OCI-LY1 (cell line): ENCODE results near the gene PSD2.

Experiments used
- H2AFZ ChIP-seq: fragments of 200-600 bp; sonication (generic), shearing (Covaris generic); 2 replicates; pipeline ENCODE4 v1.6.0; 2014; ENCODE audit warnings: antibody characterized with exemption, mild to moderate bottlenecking, low read length
- H3F3A ChIP-seq: fragments of 200-600 bp; sonication (generic), shearing (Covaris generic); 2 replicates; pipeline ENCODE4 v1.6.0; 2014; ENCODE audit warnings: mild to moderate bottlenecking, antibody characterized with exemption, low read length, moderate library complexity; ENCODE audit not compliant: insufficient read depth
- H3K27ac ChIP-seq: fragments of 200-600 bp; sonication (generic); 2 replicates; pipeline ENCODE4 v1.5.1; 2014; ENCODE audit warnings: low read length, mixed run types, mild to moderate bottlenecking, low read depth; ENCODE audit not compliant: poor library complexity, severe bottlenecking
- H3K27me3 ChIP-seq: fragments of 200-600 bp; sonication (generic); 2 replicates; pipeline ENCODE4 v1.6.0; 2014; ENCODE audit warnings: antibody characterized with exemption, mild to moderate bottlenecking, low read length, moderate library complexity; ENCODE audit not compliant: insufficient read depth
- H3K36me3 ChIP-seq: fragments of 200-600 bp; sonication (generic); 2 replicates; pipeline ENCODE4 v1.6.1; 2014; ENCODE audit warnings: mild to moderate bottlenecking, antibody characterized with exemption, low read length, moderate library complexity, mixed read lengths; ENCODE audit not compliant: insufficient read depth
- H3K4me1 ChIP-seq: fragments of 200-600 bp; sonication (generic); 2 replicates; pipeline ENCODE4 v1.5.1; 2014; ENCODE audit warnings: mild to moderate bottlenecking, low read length, moderate library complexity; ENCODE audit not compliant: insufficient read depth, severe bottlenecking
- H3K4me2 ChIP-seq: fragments of 200-600 bp; sonication (generic), shearing (Covaris generic); 2 replicates; pipeline ENCODE4 v1.6.1; 2014; ENCODE audit warnings: low read length
- H3K4me3 ChIP-seq: fragments of 200-600 bp; sonication (generic); 2 replicates; pipeline ENCODE4 v1.5.1; 2014; ENCODE audit warnings: low read length, low read depth, mild to moderate bottlenecking, mixed read lengths; ENCODE audit not compliant: poor library complexity, severe bottlenecking
- H3K79me2 ChIP-seq: fragments of 200-600 bp; shearing (Covaris generic); 2 replicates; pipeline ENCODE4 v1.6.1; 2016; ENCODE audit warnings: mixed run types, low read length, mixed read lengths; ENCODE audit not compliant: insufficient read depth
- H3K9ac ChIP-seq: fragments of 200-600 bp; sonication (generic), shearing (Covaris generic); 2 replicates; pipeline ENCODE4 v1.6.1; 2014; ENCODE audit warnings: mild to moderate bottlenecking, low read length, mixed read lengths
- H3K9me2 ChIP-seq: fragments of 200-600 bp; sonication (generic), shearing (Covaris generic); 2 replicates; pipeline ENCODE4 v1.6.1; 2014; ENCODE audit warnings: low read depth, mild to moderate bottlenecking, low read length, mixed read lengths
- H3K9me3 ChIP-seq: fragments of 200-600 bp; shearing (Covaris generic); 2 replicates; pipeline ENCODE4 v1.6.1; 2014; ENCODE audit warnings: low read length, mixed read lengths
- H4K20me1 ChIP-seq: fragments of 200-600 bp; sonication (generic), shearing (Covaris generic); 2 replicates; pipeline ENCODE4 v1.6.0; 2016; ENCODE audit warnings: mild to moderate bottlenecking, low read length; ENCODE audit not compliant: insufficient read depth
- CTCF ChIP-seq: fragments of 200-600 bp; sonication (generic), shearing (Covaris generic); IDR thresholded peaks from 2 replicates; pipeline ENCODE4 v1.5.1; 2017; ENCODE audit warnings: mild to moderate bottlenecking, antibody characterized with exemption, low read length, moderate library complexity, mixed read lengths
- EZH2 ChIP-seq: fragments of 200-600 bp; sonication (generic), shearing (Covaris generic); IDR thresholded peaks from 2 replicates; pipeline ENCODE4 v1.8.0; 2017; ENCODE audit warnings: borderline replicate concordance, mixed run types, mild to moderate bottlenecking, antibody characterized with exemption, low read length, moderate library complexity, mixed read lengths

Gene PSD2

GRCh38 chr5:139869042-139869790, 73.6 kb downstream of the PSD2 start:
- H2AFZ ChIP-seq = no peak overlapping the region
- no peaks in the 10 kb centered on the region for H3K9me2 ChIP-seq
- H3K4me2 ChIP-seq = no peak overlapping the region
- no peaks in the 10 kb centered on the region for H3K79me2 ChIP-seq
- H3K4me1 ChIP-seq = no peaks in the 10 kb centered on the region
- H3K27ac ChIP-seq = no peak overlapping the region
- TF ChIP-seq EZH2 (no peak), CTCF (no peak)
- H4K20me1 ChIP-seq = no peaks in the 10 kb centered on the region
- H3K9me3 ChIP-seq = no peaks in the 10 kb centered on the region
- no peak overlapping the region for H3K4me3 ChIP-seq
- no peaks in the 10 kb centered on the region for H3F3A ChIP-seq
- H3K9ac ChIP-seq = no peak overlapping the region
- H3K27me3 ChIP-seq = 0 out of 2 replicates have a peak, but pooled peaks cover 4% of the 10 kb centered on the region
- H3K36me3 ChIP-seq = no peaks in the 10 kb centered on the region

DNA sequence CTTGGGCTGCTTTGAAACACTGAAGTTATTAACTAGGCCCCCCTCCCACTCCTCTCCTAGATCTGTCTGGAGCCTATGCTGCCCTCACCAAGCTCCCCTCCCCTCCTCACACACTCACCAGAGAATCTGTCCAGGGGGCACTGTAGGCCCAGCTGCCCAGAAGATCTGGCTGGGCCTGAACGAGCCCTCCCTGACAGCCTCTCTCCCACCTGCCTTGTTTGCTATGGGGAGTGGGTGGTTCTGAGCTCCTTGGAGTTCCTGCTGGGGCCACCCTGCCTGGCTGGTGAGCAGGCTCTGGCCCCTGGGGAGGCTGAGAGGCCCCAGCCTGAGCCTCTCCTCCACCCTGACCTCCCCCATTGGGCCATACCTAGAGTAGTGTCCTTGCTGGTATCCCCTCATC, 75.1 kb downstream of the PSD2 start:
- H3K36me3 ChIP-seq = no peaks in the 10 kb centered on the region
- H3K9me3 ChIP-seq = no peaks in the 10 kb centered on the region
- no peaks in the 10 kb centered on the region for H4K20me1 ChIP-seq
- peaks cover 10% of the 10 kb centered on the region; the same call in 1 of the 2 replicates for H3K27me3 ChIP-seq
- H3K79me2 ChIP-seq = no peaks in the 10 kb centered on the region
- no peak overlapping the region for H3K9ac ChIP-seq
- H3K4me1 ChIP-seq = no peaks in the 10 kb centered on the region
- TF ChIP-seq EZH2 (no peak), CTCF (no peak)
- no peak overlapping the region for H3K4me3 ChIP-seq
- H3K4me2 ChIP-seq = no peak overlapping the region
- no peak overlapping the region for H2AFZ ChIP-seq
- no peaks in the 10 kb centered on the region for H3F3A ChIP-seq
- no peaks in the 10 kb centered on the region for H3K9me2 ChIP-seq
- no peak overlapping the region for H3K27ac ChIP-seq

GRCh38 chr5:139871614-139872013, 76.0 kb downstream of the PSD2 start:
- no peaks in the 10 kb centered on the region for H3F3A ChIP-seq
- no peak for TF ChIP-seq EZH2
- no peak for TF ChIP-seq CTCF

More at GRCh38 chr5:139871614-139872013, 76.0 kb downstream of the PSD2 start:
- peaks cover 3% of the 10 kb centered on the region; the same call in 1 of the 2 replicates for H3K9me3 ChIP-seq
- no peaks in the 10 kb centered on the region for H3K79me2 ChIP-seq
- H3K4me2 ChIP-seq = no peak overlapping the region
- H3K9ac ChIP-seq = no peak overlapping the region
- no peak overlapping the region for H2AFZ ChIP-seq
- no peaks in the 10 kb centered on the region for H4K20me1 ChIP-seq
- H3K27me3 ChIP-seq = peaks cover 15% of the 10 kb centered on the region; the same call in 1 of the 2 replicates
- no peaks in the 10 kb centered on the region for H3K36me3 ChIP-seq
- H3K4me1 ChIP-seq = no peaks in the 10 kb centered on the region
- no peaks in the 10 kb centered on the region for H3K9me2 ChIP-seq
- H3K27ac ChIP-seq = no peak overlapping the region
- H3K4me3 ChIP-seq = no peak overlapping the region
